ENCODE results near the gene SOX6. TPM values are rescaled to one million over a fixed set of nuclear protein-coding genes. Genes with fewer than 3 reads are reported as not detected.

SOX6 gene
- total RNA-seq, 1 experiment from 2014 or later = 18.4 TPM

GRCh38 chr11:16335236-16335962, 20.9 kb downstream of the SOX6 start:
- DNase-seq = no peak
- intact Hi-C loops (cut with micrococcal nuclease; ENCODE audit: unreplicated experiment) = loop anchor here (5.0 kb wide), 2 partner anchors 62 to 267 kb away; no protein-coding TSS in a partner anchor
- no peak overlapping the region for H3K4me3 Mint-ChIP-seq (ENCODE audit: low read depth, unreplicated experiment)
- peaks cover 40% of the 10 kb centered on the region for H3K4me1 Mint-ChIP-seq (ENCODE audit: low read depth, unreplicated experiment)
- H3K27me3 Mint-ChIP-seq (ENCODE audit: unreplicated experiment) = no peaks in the 10 kb centered on the region
- H3K27ac Mint-ChIP-seq (ENCODE audit: unreplicated experiment) = no peak overlapping the region
- CTCF ChIA-PET = interaction anchor here (0.9 kb wide), 1 partner anchor 55 kb away, joined by 3 read pairs; no protein-coding TSS in a partner anchor
- no TSS peak for BruUV-seq (replicated peaks)
- H3K9me3 Mint-ChIP-seq (ENCODE audit: low read depth, unreplicated experiment) = no peaks in the 10 kb centered on the region
- no peak for TF ChIP-seq CTCF (IDR thresholded peaks at IDR 0.05; ENCODE audit: unreplicated experiment)
- H3K36me3 Mint-ChIP-seq (ENCODE audit: insufficient read depth, unreplicated experiment) = no peaks in the 10 kb centered on the region

- no peak overlapping the region for H3K27ac Mint-ChIP-seq (ENCODE audit: unreplicated experiment)
- TF ChIP-seq CTCF (IDR thresholded peaks at IDR 0.05; ENCODE audit: unreplicated experiment) = no peak
- H3K9me3 Mint-ChIP-seq (ENCODE audit: low read depth, unreplicated experiment) = peaks cover 3% of the 10 kb centered on the region
- H3K36me3 Mint-ChIP-seq (ENCODE audit: insufficient read depth, unreplicated experiment) = no peaks in the 10 kb centered on the region
- no peak overlapping the region for H3K4me3 Mint-ChIP-seq (ENCODE audit: low read depth, unreplicated experiment)
- CTCF ChIA-PET = interaction anchor here (0.5 kb wide), 1 partner anchor 99 kb away, joined by 3 read pairs; no protein-coding TSS in a partner anchor
- BruUV-seq (replicated peaks) = no TSS peak
- H3K4me1 Mint-ChIP-seq (ENCODE audit: low read depth, unreplicated experiment) = no peaks in the 10 kb centered on the region
- no peaks in the 10 kb centered on the region for H3K27me3 Mint-ChIP-seq (ENCODE audit: unreplicated experiment)
- intact Hi-C loops (cut with micrococcal nuclease; ENCODE audit: unreplicated experiment) = no loop called here
- DNase-seq = no peak
Observed at GRCh38 chr11:16326679-16327297, 29.6 kb downstream of the SOX6 start.

- Mint-ChIP-seq H3K4me1 (ENCODE audit: low read depth, unreplicated experiment) (no peaks in the 10 kb centered on the region), H3K9me3 (ENCODE audit: low read depth, unreplicated experiment) (peaks cover 3% of the 10 kb centered on the region), H3K27ac (ENCODE audit: unreplicated experiment) (no peak overlapping the region), H3K27me3 (ENCODE audit: unreplicated experiment) (no peaks in the 10 kb centered on the region), H3K36me3 (ENCODE audit: insufficient read depth, unreplicated experiment) (no peaks in the 10 kb centered on the region), H3K4me3 (ENCODE audit: low read depth, unreplicated experiment) (no peak overlapping the region)
- intact Hi-C loops (cut with micrococcal nuclease; ENCODE audit: unreplicated experiment) = no loop called here
- no peak for DNase-seq
- TF ChIP-seq CTCF (IDR thresholded peaks at IDR 0.05; ENCODE audit: unreplicated experiment) = no peak
- no TSS peak for BruUV-seq (replicated peaks)
- CTCF ChIA-PET = no interaction called here
Observed at GRCh38 chr11:16322190-16322589, 34.2 kb downstream of the SOX6 start.

- TF ChIP-seq CTCF (IDR thresholded peaks at IDR 0.05; ENCODE audit: unreplicated experiment) = no peak
- no peaks in the 10 kb centered on the region for H3K36me3 Mint-ChIP-seq (ENCODE audit: insufficient read depth, unreplicated experiment)
- no peak overlapping the region for H3K4me3 Mint-ChIP-seq (ENCODE audit: low read depth, unreplicated experiment)
- no peak overlapping the region for H3K27ac Mint-ChIP-seq (ENCODE audit: unreplicated experiment)
- no peak for DNase-seq
- BruUV-seq (replicated peaks) = no TSS peak
- CTCF ChIA-PET = no interaction called here
- no peaks in the 10 kb centered on the region for H3K27me3 Mint-ChIP-seq (ENCODE audit: unreplicated experiment)
- intact Hi-C loops (cut with micrococcal nuclease; ENCODE audit: unreplicated experiment) = no loop called here
- peaks cover 3% of the 10 kb centered on the region for H3K9me3 Mint-ChIP-seq (ENCODE audit: low read depth, unreplicated experiment)
- H3K4me1 Mint-ChIP-seq (ENCODE audit: low read depth, unreplicated experiment) = no peaks in the 10 kb centered on the region
Observed at GRCh38 chr11:16321148-16321547, 35.2 kb downstream of the SOX6 start.

Data from Calu3 (cell line).